HG03575 (cell line): Measurements from ENCODE around the gene LRP5.

Experiments
- ATAC-seq: cut with Tn5 transposase; IDR thresholded peaks from one replicate; pipeline ENCODE4 v1.9.1; 2021; ENCODE audit not compliant: unreplicated experiment, insufficient number of reproducible peaks, low FRiP score; ENCODE audit errors: extremely low read depth

Gene LRP5

DNA sequence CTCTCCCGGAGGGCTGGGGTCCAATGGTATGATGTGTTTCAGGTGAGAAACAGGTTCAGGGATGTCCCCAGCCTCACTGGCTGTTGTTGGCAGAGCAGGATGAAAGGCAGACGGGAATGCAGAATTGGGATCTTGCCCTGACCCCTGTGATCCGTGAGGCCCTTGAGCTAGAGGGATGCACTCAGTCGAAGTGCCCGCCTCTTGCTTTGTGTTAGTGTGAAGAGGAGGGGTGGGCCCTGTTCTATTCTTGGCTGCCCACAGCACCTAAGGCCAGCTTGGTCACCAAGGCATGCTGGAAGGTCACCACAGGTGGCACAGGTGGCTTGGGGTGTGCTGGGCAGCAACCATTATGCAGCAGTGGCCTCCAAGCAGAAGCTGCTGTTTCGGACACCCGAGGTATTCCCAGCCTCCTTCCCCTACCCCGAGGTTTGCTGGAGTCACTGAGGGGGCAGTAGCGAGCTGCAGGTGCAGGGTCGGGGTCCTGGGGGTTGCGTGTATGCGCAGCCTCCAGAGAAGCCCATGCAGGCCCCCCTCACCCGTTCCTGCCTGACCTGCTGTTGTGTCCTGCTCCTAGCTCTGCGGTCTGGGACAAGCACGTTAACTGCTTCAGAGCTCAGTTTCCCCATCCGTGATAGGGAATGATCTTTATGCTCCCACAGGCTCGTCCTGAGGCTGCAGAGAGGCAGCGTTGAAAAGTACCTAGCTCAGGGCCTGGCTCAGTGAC, 13.0 kb downstream of the LRP5 start:
- no peak for ATAC-seq

DNA sequence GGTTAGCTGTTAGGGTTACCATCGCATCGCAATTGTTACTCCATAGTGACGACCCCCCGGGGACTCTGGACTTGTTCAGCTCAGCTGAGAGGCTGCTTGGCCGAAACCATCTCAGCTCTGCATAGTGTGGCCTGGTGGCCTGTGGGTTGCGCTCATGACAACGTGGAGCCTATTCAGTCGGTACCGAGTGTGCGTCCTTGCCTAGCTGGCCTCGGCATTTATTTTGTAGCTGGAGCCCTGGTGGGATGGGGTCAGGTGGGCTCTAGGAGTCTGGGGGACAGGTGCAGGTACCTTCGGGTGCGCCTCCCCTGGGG, 13.5 kb downstream of the LRP5 start:
- no peak for ATAC-seq

DNA sequence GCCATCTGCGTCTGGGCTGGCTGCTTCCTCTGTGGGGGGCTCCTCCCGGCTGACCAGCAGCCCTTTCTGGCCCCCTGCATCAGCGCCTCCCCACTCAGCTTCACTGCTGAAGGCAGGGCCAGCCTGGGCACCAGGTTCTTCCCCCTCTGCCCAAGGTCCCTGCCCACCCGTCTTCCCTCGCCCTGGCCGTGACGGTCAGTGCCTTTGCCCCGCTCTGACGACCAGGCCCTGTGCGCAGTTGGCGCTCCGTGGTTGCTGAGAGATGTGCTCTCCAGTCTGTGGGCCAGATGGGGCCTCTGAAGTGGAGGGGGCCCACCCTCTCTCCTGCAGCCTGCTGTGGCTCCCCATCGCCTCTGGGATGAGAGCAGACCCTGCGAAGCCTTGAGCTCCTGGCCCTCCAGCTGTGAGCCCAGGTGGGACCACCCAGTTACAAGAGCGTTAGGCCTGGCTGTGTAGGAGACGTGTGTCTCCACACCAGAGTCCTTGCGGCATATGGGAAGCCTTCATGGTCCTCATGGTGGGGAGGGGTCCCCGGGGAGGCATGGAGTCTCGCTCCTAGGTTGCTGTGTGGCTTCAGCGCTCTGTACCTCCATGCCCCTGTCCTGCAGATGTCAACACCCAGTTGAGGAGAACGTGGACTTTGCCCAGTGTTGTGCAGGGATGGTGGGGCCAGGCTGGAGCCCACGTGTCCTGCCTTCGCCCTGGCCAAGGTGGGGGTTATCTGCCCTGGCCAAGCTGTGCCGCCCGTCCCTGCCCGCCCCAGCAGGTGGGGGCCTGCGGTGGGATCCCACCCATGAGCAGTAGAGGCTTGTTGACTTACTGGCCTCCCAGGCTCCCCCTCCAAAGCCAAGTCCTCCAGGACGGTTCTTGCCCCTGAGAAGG, 14.2 kb downstream of the LRP5 start:
- ATAC-seq, result no peak

DNA sequence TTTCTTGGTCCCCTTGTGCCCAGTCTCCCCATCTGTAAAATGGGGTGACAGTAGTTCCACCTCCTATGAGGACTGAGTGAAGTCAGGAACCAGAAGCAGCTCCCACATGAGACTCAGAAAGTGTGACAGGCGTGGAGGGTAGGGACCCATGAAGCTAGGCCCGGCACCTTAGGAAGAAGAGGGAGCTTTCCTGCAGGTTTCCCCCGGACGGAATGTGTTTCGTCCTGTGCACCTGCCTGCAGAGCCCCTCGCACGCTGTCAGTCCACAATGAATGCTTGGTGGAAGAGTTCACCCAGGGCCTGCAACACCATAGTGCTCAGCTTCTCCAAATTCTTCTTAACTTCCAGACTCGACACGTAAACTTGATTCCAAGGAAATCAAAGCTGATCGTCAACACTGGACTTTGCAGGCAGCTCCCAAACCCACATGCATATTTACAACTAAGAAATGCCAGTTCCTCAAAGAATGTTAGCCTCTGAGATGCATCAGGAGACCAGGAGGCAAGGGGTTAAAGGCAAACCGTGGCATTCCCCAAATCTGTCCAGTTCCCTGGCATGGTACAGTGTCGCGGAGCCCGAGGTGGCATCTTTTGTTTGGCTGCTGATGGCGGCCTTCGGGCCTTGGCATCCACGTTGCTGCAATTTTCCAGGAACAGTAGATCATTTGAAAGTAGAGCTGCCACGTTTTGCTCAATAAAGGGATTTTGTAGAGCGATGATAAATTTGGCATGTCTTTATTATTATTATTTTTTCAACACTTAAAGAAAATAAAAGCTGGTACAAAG, 15.4 kb downstream of the LRP5 start:
- no peak for ATAC-seq

DNA sequence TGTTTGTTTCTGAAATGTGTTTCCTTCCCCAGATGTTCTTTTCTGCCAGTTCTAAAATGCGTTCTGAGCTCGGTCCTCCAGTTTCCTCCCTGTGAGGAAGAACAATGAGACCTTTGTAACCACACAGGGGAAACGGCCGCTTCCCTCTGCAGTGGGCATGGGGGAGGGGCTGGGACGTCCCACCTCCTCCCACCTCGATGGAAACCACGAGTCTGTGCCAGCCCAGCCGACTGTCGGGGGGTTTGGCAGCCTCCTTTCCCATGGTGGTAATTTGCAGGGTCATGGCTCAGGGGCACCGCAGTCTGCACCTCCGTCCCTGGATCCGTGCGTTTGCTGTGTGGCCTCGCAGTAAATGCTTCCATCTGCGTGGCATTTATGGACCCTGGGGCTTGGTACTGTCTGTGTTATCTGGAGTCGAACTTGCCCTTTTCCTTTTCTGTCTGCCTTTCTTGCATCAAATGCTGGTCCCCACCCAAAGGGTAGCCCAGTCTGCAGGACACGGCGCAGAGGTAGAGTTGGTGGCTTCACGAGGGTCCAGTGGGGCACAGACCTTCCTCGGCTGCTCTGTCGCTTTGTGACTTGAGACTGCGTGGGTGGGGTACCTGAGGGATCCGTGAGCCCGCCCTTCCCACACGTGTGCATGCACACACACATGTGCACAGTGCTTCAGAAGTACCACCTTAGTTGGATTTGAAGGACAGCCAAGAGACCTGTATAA, 16.1 kb downstream of the LRP5 start:
- no peak for ATAC-seq

DNA sequence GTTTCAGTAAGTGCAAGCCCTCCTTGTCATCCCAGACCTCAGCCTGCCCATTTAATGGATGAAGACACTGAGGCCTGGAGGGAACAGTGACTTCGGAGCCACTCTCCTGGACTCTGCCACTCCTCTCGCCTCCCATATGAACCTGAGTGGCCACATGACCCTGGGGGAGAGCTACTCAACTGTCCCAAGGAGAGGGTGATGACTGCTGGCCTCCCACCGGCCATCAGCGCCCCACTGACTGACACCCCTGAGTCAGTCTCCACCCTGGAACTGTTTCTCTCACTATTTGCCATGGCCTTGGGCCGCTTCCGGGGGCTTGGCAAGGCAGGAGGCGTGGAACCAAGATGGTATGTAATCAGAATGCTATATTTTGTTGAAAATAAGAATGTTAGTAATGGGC, 17.1 kb downstream of the LRP5 start:
- ATAC-seq, result no peak

DNA sequence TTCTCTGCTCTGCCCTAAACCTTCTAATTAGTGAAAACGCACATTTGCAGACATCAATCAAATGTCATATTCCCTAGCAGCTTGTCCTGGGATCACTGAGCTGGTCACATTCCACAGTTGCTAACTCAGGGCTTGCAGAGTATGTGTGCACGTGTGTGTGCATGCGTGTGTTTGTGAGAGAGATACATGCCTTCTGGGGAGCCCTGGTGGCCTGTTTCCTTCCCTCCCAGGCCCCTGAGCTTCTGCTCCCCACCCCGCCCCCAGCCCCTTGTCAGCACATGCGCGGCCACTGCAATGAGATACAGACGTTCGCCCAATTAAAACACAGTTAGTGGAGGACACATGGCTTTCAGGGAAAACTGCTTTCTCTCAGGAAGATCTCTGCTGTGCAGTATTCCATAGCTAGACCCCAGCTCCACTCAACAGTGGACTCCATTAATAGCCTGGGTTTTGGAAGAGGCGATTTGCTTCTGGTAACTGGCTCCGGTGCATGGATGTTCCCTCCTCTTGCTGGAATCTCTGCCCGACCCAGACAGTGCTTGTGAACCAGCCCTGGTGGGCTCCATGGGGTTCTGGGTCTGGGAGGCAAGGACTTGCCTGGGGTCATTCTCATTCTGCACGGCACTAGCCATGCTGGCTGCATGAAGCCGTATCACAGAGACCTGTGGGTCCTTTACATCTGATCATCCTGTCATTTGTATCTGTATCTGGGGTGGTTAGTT, 17.7 kb downstream of the LRP5 start:
- ATAC-seq, result no peak

DNA sequence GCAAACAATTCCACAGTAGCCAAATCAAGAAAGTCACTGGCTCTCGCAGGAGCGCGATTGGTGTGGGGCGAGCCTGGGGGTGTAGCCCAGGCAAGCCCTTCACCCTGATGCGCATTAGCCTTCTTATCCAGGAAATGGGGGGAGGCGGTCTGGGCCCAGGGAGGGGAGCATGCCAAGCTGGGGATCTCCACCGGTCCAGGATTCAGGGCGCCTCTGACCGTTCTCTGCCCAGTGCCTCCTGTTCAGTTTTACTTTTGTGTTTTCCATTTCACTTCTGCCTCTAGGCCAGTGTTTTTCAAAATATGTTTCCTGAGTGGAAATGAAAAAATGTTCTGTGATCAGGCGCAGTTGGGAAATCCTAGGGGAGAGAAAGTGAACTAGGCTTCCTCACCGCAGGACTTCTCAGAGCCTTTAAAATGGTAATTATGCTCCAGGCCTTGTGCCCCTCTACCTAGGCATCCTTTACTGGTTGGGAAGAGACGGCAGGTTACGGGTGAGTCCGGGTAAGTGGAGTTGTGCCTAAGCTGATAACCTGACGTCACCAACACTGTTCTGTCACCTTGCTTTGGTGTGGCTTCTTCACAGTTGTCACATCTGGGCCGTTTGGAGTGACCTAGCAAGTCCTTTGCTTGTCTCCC, 18.4 kb downstream of the LRP5 start:
- ATAC-seq, result no peak

DNA sequence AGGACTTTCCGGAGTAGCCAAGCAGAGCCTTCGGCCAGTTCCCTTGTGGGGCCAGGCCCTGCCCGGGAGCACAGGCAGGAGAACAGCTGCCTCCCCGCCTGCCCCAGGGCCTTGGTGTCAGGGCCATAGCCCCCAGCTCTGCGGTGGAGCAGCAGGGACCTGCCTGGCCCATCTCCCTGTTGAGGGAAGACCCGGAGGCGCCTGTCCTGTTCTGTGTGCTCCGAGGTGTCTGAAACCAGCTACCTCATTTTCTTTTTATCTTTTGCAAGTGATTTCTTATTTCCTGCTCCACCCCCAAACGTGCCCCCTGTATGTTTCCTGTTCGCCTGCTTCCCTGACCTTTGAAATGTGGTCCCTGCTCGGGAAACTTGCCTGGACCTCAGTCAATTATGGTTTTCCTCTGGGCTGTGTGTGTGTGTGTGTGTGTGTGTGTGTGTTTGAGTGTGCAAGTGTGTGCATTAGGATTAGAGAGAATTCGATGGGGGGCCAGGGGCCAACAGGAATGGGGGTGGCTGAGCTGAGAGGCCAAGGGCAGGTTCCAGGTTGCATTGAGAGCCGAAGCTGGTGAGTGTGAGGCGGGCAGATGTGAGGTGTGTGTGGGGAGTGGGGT, 19.1 kb downstream of the LRP5 start:
- no peak for ATAC-seq

DNA sequence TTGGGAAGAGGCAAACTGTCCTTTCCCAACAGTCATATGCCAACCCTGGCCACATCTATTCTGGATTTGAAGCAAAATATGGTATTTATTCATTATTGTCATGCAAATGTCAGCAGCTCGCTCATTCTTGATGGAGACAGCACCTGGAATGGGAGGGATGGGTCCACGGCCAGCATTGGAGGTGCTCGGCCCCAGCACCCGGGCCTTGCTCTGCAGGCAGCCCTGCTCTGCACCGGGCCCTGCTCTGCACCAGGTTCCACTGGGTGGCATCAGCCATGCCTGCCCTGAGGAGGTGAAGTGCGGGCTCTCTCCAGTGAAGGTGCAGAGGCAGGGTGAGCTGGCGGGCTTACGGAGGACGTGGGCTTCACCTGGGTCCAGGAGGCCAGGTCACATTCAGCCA, 19.8 kb downstream of the LRP5 start:
- ATAC-seq, result no peak

DNA sequence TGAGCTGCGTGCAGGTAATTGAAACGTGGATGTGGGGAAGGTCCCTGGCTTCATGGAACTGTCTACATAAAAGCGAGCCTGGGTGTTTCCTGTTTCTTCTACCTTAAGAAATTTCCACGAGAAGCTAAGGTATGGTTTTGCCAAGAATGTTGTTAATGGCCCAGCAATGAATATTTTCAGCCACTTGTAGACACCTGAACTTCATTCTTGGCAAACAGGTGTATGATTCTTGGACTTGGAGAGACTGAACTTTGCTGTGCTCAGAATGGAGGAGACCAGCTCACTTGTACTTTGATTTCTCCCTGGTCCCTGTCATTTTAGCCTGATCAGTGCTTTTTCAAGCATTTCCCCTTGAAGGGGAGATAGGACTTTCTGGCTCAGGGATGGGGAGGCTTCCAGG, 20.8 kb downstream of the LRP5 start:
- ATAC-seq, result no peak

DNA sequence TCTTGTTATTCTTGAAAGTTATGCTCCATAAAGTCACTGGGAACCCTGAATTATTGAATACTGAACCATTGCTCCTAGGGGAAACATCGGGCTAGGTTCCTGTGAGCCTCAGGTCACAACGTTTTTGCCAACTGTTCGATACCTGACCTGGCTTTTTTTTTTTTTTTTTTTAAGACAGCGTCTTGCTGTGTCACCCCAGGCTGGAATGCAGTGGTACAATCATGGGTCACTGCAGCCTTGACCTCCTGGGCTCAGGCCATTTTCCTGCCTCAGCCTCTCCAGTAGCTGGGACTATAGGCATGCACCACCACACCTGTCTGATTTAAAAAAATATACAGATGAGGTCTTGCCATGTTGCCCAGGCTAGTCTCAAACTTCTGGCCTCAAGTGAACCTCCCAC, 22.5 kb downstream of the LRP5 start:
- ATAC-seq, result no peak

DNA sequence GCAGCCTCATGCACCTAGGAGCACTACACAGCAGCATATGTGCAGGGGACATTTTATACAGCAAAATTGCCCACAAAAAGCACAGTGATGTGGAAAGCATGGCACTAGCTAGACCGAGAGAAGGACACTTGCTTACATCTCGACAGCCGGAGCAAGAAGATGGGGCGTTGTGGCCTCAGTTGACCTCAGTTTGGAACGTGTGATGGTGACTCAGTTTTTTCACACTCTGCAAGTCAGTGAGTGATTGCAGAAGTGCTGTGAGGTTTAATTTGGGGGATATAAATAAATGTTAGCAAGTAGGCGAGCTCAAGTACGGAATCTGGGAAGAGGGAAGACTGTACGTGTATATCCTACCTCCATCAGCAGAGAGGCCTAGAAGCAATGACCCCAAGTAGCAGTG, 23.3 kb downstream of the LRP5 start:
- ATAC-seq, result no peak

DNA sequence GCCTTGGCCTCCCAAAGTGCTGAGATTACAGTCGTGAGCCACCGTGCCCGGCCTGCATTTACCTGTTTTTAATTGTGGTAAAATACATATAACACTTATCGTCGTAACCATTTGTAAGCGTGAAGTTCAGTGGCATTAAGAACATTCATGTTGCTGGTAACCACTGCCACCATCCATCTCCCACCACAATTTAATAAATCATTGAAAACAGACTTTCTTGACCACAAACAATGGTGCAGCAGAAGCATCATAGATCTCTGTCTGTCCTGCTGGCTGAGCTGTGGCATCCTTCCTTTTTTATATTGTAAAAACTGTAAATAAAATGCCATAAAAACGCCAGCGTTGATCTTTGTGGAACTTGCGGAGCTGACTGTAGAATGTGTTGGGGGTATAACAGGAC, 24.3 kb downstream of the LRP5 start:
- no peak for ATAC-seq

DNA sequence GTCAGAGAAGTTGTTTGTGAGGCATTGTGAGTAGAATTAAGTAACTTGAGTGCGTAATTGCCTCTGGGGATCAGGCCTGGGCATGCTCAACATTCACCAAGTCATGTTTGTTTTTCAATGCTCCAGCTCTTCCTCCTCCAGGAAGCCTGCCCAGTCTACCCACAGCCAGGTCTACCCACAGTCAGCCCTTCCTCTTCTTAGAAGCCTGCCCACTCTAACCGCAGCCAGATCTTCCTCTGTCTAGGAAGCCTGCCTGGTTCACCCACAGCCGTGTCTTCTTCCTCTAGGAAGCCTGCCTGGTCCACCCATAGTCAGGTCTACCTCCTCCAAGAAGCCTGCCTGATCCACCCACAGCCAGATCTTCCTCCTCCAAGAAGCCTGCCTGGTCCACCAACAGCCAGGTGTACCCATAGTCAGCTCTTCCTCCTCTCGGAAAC, 25.0 kb downstream of the LRP5 start:
- no peak for ATAC-seq

DNA sequence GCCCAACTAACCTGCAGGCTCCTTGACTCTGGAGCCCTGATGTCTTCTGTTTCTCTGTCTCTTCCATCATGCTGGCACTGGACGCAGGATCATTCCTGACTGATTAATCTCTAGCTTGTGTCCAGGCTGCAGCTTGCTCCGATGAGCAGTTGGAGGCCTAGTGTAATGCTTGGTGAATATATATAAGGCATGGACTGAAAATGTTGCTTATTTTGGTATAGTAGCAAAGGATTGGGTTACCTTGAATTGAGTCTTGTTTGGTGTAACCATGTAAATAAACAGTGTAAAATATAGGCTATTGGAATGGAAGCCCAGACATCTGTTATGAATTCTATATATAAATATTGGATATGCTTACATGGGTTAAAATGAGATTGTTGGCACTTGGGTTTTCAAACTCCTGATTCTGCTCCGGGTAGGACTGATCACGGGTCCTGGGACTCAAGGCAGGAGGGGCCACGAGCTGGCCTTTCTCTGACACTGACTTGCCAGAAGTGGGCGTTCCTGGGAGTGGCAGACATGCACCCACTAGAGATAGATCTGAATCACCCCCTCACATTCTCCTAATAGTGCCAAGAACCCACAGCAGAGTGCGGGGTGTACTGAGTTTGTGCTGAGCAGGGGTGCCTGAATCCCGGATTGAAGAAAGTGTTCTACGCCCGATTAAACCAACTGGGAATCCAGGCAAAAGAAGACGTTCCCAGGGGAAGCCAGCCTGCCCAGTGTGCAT, 25.8 kb downstream of the LRP5 start:
- no peak for ATAC-seq
